GM18502 (cell line): ENCODE measurements around the gene PMVK.

Experiments used
- ATAC-seq: cut with Tn5 transposase; IDR thresholded peaks from one replicate; pipeline ENCODE4 v1.9.1; 2021; ENCODE audit warnings: mild to moderate bottlenecking; ENCODE audit not compliant: unreplicated experiment, poor library complexity

The PMVK gene

GRCh38 chr1:154951901-154952657 lies 15.6 kb upstream of the PMVK start:
- ATAC-seq, result no peak

- no peak for ATAC-seq
Measured at GRCh38 chr1:154948079-154948478, 11.6 kb upstream of the PMVK start.

GRCh38 chr1:154945962-154946850 lies 9.7 kb upstream of the PMVK start:
- ATAC-seq, result no peak

GRCh38 chr1:154945160-154945961 lies 8.8 kb upstream of the PMVK start:
- no peak for ATAC-seq

GRCh38 chr1:154944401-154945159 lies 8.1 kb upstream of the PMVK start:
- ATAC-seq, result no peak

DNA sequence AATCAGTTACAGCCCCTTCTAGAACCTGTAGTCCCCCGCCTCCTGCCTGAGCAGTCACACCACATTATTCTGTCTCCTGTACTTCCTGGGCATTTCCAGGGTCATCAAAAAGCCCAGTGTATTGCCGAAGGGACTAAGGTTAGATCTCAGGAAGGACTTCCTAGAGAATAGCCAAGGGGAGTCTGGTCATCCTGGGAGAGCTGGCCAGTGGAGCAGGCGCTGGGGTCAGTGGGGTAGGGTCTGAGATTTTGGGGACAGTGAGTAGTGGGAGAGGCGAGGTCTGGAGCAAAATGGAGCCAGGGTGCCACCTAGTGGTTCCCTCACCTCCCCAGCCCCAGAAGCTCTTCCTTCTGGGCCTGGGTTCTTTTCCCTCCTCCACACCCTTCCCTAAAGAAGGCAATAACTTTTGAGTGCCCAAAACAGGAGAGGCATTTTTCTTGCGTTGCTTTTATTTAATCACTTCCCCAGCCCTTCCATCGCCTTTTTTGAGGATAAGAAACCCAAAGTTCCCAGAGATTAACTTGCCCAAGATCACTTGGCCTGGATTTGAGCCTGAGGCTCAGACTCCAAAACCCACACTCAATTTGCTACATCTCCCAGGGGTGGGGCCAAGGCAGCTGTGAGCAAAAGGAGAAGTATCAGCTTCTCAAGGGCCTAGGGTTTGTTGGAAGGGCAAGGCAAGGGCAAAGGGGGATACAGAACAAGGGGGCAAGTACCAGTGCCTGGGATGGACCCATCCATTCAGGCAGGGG lies 7.3 kb upstream of the PMVK start:
- ATAC-seq, result no peak

- no peak for ATAC-seq
Measured at GRCh38 chr1:154941333-154942013, 5.0 kb upstream of the PMVK start.

DNA sequence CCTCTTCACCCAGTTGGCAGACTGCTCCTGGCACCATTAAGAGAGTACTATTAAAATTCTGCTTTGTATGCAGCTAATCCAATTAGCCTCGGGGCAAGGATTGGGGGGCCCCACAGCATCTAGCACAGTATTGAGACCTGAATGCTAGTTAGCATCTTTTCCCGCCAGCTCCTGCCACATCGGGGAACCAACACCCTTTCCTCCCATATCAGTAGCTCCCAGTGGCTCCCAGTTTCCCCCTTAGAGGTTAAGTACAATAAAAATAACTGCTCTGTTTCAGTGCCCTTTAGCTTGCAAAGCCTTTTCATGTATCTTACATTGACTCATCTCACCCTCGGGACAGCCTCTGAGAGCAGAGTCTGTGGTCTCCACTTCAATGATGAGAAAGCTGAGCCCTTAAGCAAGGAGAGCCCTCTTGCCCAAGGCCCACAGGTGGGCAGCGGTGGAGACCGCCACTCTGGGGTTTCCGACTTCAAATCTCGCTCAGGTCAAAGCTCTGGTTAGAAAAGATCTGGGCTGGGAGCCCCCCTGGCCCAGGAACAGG lies 4.2 kb upstream of the PMVK start:
- ATAC-seq, result no peak

DNA sequence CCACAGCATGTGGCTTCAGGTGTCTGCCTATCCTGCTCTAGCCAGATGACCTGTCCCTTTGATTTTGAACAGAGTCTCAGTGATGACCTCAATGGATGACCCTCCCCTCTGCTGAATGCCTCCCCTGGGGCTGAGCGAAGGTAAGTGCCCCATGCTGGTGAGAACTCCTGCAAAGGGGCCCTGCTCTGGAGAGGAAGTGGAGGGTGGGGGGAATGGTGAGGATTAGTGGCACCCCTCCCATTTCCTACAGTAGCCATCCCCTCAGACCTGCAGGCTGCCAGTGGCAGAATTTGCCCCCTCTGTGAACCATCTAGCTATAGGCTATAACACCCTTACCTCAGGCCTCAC lies 3.7 kb upstream of the PMVK start:
- no peak for ATAC-seq

GRCh38 chr1:154938604-154939399 lies 2.3 kb upstream of the PMVK start:
- no peak for ATAC-seq

- no peak for ATAC-seq
Measured at GRCh38 chr1:154937988-154938386, 1.5 kb upstream of the PMVK start.

- ATAC-seq, result peak; percentile 62
Measured at GRCh38 chr1:154937085-154937987, 817 bp upstream of the PMVK start.

DNA sequence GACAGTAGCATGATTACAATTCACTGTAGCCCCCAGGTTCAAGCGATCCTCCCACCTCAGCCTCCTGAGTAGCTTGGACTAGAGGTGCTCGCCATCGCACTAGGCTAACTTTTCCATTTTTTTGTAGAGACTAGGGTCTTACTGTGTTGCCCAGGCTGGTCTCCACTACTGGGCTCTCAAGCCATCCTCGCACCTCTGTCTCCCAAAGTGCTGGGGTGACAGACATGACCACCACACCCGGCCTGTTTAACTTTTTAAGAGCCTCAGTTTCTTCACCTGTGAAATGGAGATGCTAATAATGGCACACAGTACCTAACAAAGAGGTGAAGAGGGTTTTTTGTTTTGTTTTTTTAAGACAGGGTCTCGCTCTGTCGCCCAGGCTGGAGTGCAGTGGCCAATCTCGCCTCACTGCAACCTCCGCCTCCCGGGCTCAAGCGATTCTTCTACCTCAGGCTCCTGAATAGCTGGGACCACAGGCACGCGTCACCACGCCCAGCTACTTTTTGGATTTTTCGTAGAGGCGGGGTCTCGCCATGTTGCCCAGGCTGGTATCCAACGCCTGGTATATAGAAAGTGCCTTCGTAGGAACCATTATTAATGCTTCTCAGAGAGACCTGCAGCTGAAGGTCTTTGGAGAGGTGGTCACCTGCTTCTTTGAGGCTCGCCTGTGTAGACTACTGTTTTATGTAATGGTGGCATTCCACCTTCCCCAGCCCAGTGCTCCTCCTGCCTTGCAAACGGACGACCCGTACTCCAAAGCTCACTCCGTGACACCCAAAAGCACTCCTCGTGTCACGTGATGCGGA lies 567 bp downstream of the PMVK start:
- peak; percentile 0 for ATAC-seq

DNA sequence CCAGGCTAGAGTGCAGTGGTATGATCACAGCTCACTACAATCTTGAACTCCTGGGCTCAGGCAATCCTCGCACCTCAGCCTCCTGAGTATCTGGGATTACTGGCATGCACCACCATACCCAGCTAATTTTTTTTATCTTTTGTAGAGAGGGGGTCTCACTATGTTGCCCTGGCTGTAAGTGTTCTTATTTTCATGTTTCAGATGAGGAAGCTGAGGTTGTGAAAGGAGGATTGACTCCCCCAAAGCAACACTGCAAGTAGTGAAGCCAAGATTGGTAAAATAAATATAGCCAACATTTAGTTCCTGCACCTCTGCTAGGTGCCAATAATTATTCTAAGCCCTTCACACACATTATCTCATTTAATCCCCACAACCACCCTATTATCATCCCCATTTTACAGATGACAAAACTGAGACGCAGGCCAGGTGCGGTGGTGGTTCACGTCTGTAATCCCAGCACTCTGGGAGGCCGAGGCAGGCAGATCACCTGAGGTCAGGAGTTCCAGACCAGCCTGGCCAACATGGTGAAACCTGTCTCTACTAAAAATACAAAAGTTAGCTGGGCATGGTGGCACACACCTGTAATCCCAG lies 2.1 kb downstream of the PMVK start:
- ATAC-seq, result no peak

GRCh38 chr1:154931940-154932487 lies 4.5 kb downstream of the PMVK start:
- no peak for ATAC-seq
